Activated gamma-delta T cell treated with Interleukin-2 at 50 U/mL for 16 hours (primary cell): Measurements from ENCODE around the gene YLPM1.
A peak's percentile ranks its signal among the peaks of the same experiment; 100 is the strongest.
"Not testable (repeated sequence)": the region's sequence is repeated elsewhere in the genome, so short reads cannot be mapped to it uniquely, and the experiment has no call there.

Source experiments
- DNase-seq: peaks from one replicate; pipeline ENCODE4 v3.0.0-alpha.2; 2020

The YLPM1 gene

GRCh38 chr14:74762917-74763802, at the start of gene YLPM1:
YLPM1 (plus strand) TSS chr14:74763316; CDS start chr14:74763490, 174 bp downstream.
- peak; percentile 90 for DNase-seq

GRCh38 chr14:74713395-74713735, 49.8 kb upstream of the YLPM1 start:
- DNase-seq, result no peak

- no peak for DNase-seq
These were observed 42.6 kb upstream of the YLPM1 start for GRCh38 chr14:74720526-74720925.

- DNase-seq, result no peak
These were observed 40.0 kb upstream of the YLPM1 start for GRCh38 chr14:74723134-74723533.

GRCh38 chr14:74732387-74732786, 30.7 kb upstream of the YLPM1 start:
- no peak for DNase-seq

GRCh38 chr14:74733221-74733620, 29.9 kb upstream of the YLPM1 start:
- DNase-seq, result no peak

- no peak for DNase-seq
These were observed 28.0 kb upstream of the YLPM1 start for GRCh38 chr14:74735125-74735524.

- DNase-seq, result no peak
These were observed 25.3 kb upstream of the YLPM1 start for GRCh38 chr14:74737753-74738325.

GRCh38 chr14:74739293-74740030, 23.7 kb upstream of the YLPM1 start:
- no peak for DNase-seq

GRCh38 chr14:74747237-74747636, 15.9 kb upstream of the YLPM1 start:
- no peak for DNase-seq

- no peak for DNase-seq
These were observed 9.0 kb upstream of the YLPM1 start for GRCh38 chr14:74754157-74754556.

GRCh38 chr14:74754899-74755298, 8.2 kb upstream of the YLPM1 start:
- no peak for DNase-seq

- DNase-seq, result no peak
These were observed 6.8 kb upstream of the YLPM1 start for GRCh38 chr14:74756326-74756725.

- DNase-seq, result not testable (repeated sequence)
These were observed 4.6 kb upstream of the YLPM1 start for GRCh38 chr14:74758505-74758904.

GRCh38 chr14:74763803-74764531, 851 bp downstream of the YLPM1 start:
- DNase-seq, result peak; percentile 6

- DNase-seq, result no peak
These were observed 2.6 kb downstream of the YLPM1 start for GRCh38 chr14:74765721-74766120.

- DNase-seq, result no peak
These were observed 8.3 kb downstream of the YLPM1 start for GRCh38 chr14:74771399-74771798.

GRCh38 chr14:74784634-74785033, 21.5 kb downstream of the YLPM1 start:
- DNase-seq, result no peak

GRCh38 chr14:74785056-74785613, 22.0 kb downstream of the YLPM1 start:
- DNase-seq, result no peak

- no peak for DNase-seq
These were observed 23.7 kb downstream of the YLPM1 start for GRCh38 chr14:74786796-74787315.

GRCh38 chr14:74792249-74793039, 29.3 kb downstream of the YLPM1 start:
- DNase-seq, result no peak
